ENCODE data around the gene NRCAM.

NRCAM gene

GRCh38 chr7:108157606-108158335 lies 298.5 kb downstream of the NRCAM start:
- DNase-seq (ENCODE audit: low spot score) (no peak), ATAC-seq (ENCODE audit: low read depth) (peak; percentile 44; the same call in 1 of the 3 replicates)
- Histone ChIP-seq H3K9me3 (ENCODE audit: severe bottlenecking) (no peaks in the 10 kb centered on the region), H3K27ac (ENCODE audit: poor library complexity, severe bottlenecking) (no peak overlapping the region), H3K36me3 (ENCODE audit: low read depth) (no peaks in the 10 kb centered on the region), H3K4me1 (ENCODE audit: insufficient read depth, poor library complexity, severe bottlenecking) (peaks cover 13% of the 10 kb centered on the region), H3K27me3 (ENCODE audit: insufficient read depth, poor library complexity, severe bottlenecking) (no peaks in the 10 kb centered on the region), H3K4me3 (ENCODE audit: severe bottlenecking) (no peak overlapping the region)
- TF ChIP-seq CTCF (IDR thresholded peaks at IDR 0.05; ENCODE audit: poor library complexity, severe bottlenecking), result no peak

GRCh38 chr7:108156897-108157605 lies 299.2 kb downstream of the NRCAM start:
- ATAC-seq (ENCODE audit: low read depth), result no peak
- TF ChIP-seq CTCF (IDR thresholded peaks at IDR 0.05; ENCODE audit: poor library complexity, severe bottlenecking), result no peak
- no peak overlapping the region for H3K27ac ChIP-seq (ENCODE audit: poor library complexity, severe bottlenecking)
- H3K36me3 ChIP-seq (ENCODE audit: low read depth), result no peaks in the 10 kb centered on the region
- no peak overlapping the region for H3K4me3 ChIP-seq (ENCODE audit: severe bottlenecking)
- no peaks in the 10 kb centered on the region for H3K9me3 ChIP-seq (ENCODE audit: severe bottlenecking)
- H3K4me1 ChIP-seq (ENCODE audit: insufficient read depth, poor library complexity, severe bottlenecking), result peaks cover 13% of the 10 kb centered on the region
- no peak for DNase-seq (ENCODE audit: low spot score)
- no peaks in the 10 kb centered on the region for H3K27me3 ChIP-seq (ENCODE audit: insufficient read depth, poor library complexity, severe bottlenecking)

- H3K27ac ChIP-seq (ENCODE audit: poor library complexity, severe bottlenecking), result no peak overlapping the region
- no peak overlapping the region for H3K4me3 ChIP-seq (ENCODE audit: severe bottlenecking)
- no peaks in the 10 kb centered on the region for H3K27me3 ChIP-seq (ENCODE audit: insufficient read depth, poor library complexity, severe bottlenecking)
- no peaks in the 10 kb centered on the region for H3K36me3 ChIP-seq (ENCODE audit: low read depth)
- DNase-seq (ENCODE audit: low spot score), result no peak
- H3K4me1 ChIP-seq (ENCODE audit: insufficient read depth, poor library complexity, severe bottlenecking), result no peaks in the 10 kb centered on the region
- no peaks in the 10 kb centered on the region for H3K9me3 ChIP-seq (ENCODE audit: severe bottlenecking)
- ATAC-seq (ENCODE audit: low read depth), result no peak
- no peak for TF ChIP-seq CTCF (IDR thresholded peaks at IDR 0.05; ENCODE audit: poor library complexity, severe bottlenecking)
Observed at GRCh38 chr7:108152198-108152597, 304.0 kb downstream of the NRCAM start.

- ATAC-seq (ENCODE audit: low read depth), result no peak
- no peak overlapping the region for H3K27ac ChIP-seq (ENCODE audit: poor library complexity, severe bottlenecking)
Observed at GRCh38 chr7:108149908-108150307, 306.3 kb downstream of the NRCAM start.

More at GRCh38 chr7:108149908-108150307, 306.3 kb downstream of the NRCAM start:
- Histone ChIP-seq H3K27me3 (ENCODE audit: insufficient read depth, poor library complexity, severe bottlenecking) (no peaks in the 10 kb centered on the region), H3K4me3 (ENCODE audit: severe bottlenecking) (no peak overlapping the region), H3K36me3 (ENCODE audit: low read depth) (no peaks in the 10 kb centered on the region), H3K4me1 (ENCODE audit: insufficient read depth, poor library complexity, severe bottlenecking) (no peaks in the 10 kb centered on the region), H3K9me3 (ENCODE audit: severe bottlenecking) (no peaks in the 10 kb centered on the region)
- DNase-seq (ENCODE audit: low spot score), result no peak
- TF ChIP-seq CTCF (IDR thresholded peaks at IDR 0.05; ENCODE audit: poor library complexity, severe bottlenecking), result no peak

All from RWPE2 (cell line).